LoVo (cell line): Measurements from ENCODE around the gene GPR63.
A peak's percentile ranks its signal among the peaks of the same experiment; 100 is the strongest.
"Not testable (repeated sequence)": the region's sequence is repeated elsewhere in the genome, so short reads cannot be mapped to it uniquely, and the experiment has no call there.

ENCODE experiments used
- DNase-seq: peaks from one replicate; pipeline ENCODE4 v3.0.0-alpha.2; 2016; ENCODE audit warnings: low spot score

The GPR63 gene

GRCh38 chr6:96837081-96837971 lies at the start of gene GPR63:
TSS of gene GPR63 (minus strand) at chr6:96837477. CDS start at chr6:96799731, 37,746 bp downstream.
- DNase-seq = peak; percentile 78

GRCh38 chr6:96886519-96886918 lies 49.2 kb upstream of the GPR63 start:
- no peak for DNase-seq

GRCh38 chr6:96885187-96885631 lies 47.9 kb upstream of the GPR63 start:
- not testable (repeated sequence) for DNase-seq

- no peak for DNase-seq
Measured at GRCh38 chr6:96878143-96878542, 40.9 kb upstream of the GPR63 start.

- DNase-seq = no peak
Measured at GRCh38 chr6:96876886-96877545, 39.7 kb upstream of the GPR63 start.

GRCh38 chr6:96872976-96873375 lies 35.7 kb upstream of the GPR63 start:
- no peak for DNase-seq

GRCh38 chr6:96865055-96865405 lies 27.8 kb upstream of the GPR63 start:
- no peak for DNase-seq

- DNase-seq = no peak
Measured at GRCh38 chr6:96864216-96865054, 27.2 kb upstream of the GPR63 start.

GRCh38 chr6:96862560-96862959 lies 25.3 kb upstream of the GPR63 start:
- no peak for DNase-seq

GRCh38 chr6:96861588-96861987 lies 24.3 kb upstream of the GPR63 start:
- no peak for DNase-seq

- no peak for DNase-seq
Measured at GRCh38 chr6:96856856-96857255, 19.6 kb upstream of the GPR63 start.

- DNase-seq = no peak
Measured at GRCh38 chr6:96853083-96853482, 15.8 kb upstream of the GPR63 start.

GRCh38 chr6:96852605-96853004 lies 15.3 kb upstream of the GPR63 start:
- DNase-seq = no peak

GRCh38 chr6:96851858-96852257 lies 14.6 kb upstream of the GPR63 start:
- DNase-seq = no peak

GRCh38 chr6:96849615-96850014 lies 12.3 kb upstream of the GPR63 start:
- no peak for DNase-seq

GRCh38 chr6:96844530-96844929 lies 7.3 kb upstream of the GPR63 start:
- no peak for DNase-seq

GRCh38 chr6:96841345-96841744 lies 4.1 kb upstream of the GPR63 start:
- no peak for DNase-seq

GRCh38 chr6:96836631-96837080 lies 621 bp downstream of the GPR63 start:
- DNase-seq = peak; percentile 21

GRCh38 chr6:96834070-96834469 lies 3.2 kb downstream of the GPR63 start:
- no peak for DNase-seq

- DNase-seq = no peak
Measured at GRCh38 chr6:96832780-96833179, 4.5 kb downstream of the GPR63 start.

GRCh38 chr6:96826865-96827264 lies 10.4 kb downstream of the GPR63 start:
- no peak for DNase-seq

GRCh38 chr6:96823743-96824142 lies 13.5 kb downstream of the GPR63 start:
- DNase-seq = no peak
